Testis (tissue), 3 donors: ENCODE results near the gene CCL18. TPM values are rescaled to one million over a fixed set of nuclear protein-coding genes. Genes with fewer than 3 reads are reported as not detected.
"Not testable (repeated sequence)": the region's sequence is repeated elsewhere in the genome, so short reads cannot be mapped to it uniquely, and the experiment has no call there.

ENCODE experiments used
- DNase-seq: peaks from one replicate; pipeline ENCODE4 v3.0.0-alpha.2; 2019
- H3K27ac ChIP-seq, 2 donors: fragments of 200-600 bp; sonication (generic); one replicate each; pipeline ENCODE4 v1.5.1; 2019
- H3K27me3 ChIP-seq: fragments of 200-600 bp; sonication (generic); one replicate; pipeline ENCODE4 v1.5.1; 2019
- H3K36me3 ChIP-seq: fragments of 200-600 bp; sonication (generic); one replicate; pipeline ENCODE4 v1.5.1; 2017; ENCODE audit warnings: low read depth; ENCODE audit errors: missing control alignments
- H3K4me1 ChIP-seq: fragments of 200-600 bp; sonication (generic); one replicate; pipeline ENCODE4 v1.5.1; 2019
- H3K4me3 ChIP-seq, 2 donors: fragments of 200-600 bp; sonication (generic); one replicate each; pipeline ENCODE4 v1.5.1; 2017 to 2019
- H3K9me3 ChIP-seq: fragments of 200-600 bp; sonication (generic); one replicate; pipeline ENCODE4 v1.5.1; 2017
- POLR2A ChIP-seq: fragments of 450-650 bp; IDR thresholded peaks from one replicate; pipeline ENCODE4 v1.6.1; 2017; ENCODE audit warnings: antibody characterized with exemption, mild to moderate bottlenecking, moderate library complexity
- WGBS, 2 donors: methylation state at CpG; one replicate each; pipeline ENCODE4 v1.1.5; 2018; 5-methylcytosine and 5-hydroxymethylcytosine counted together
- intact Hi-C: fragments of 100-400 bp; cut with DNase I; formaldehyde crosslinking; loops from one replicate; pipeline ENCODE4 v1.15.1; 2023; ENCODE audit warnings: low total_unique reads
- polyA plus RNA-seq: library from polyadenylated mRNA; stranded (reverse); fragments of 350-450 nt; fragmentation: Illumina TruSeq; extraction: RNeasy Lipid Tissue Mini Kit (QIAGEN cat#74804); gene quantifications from one replicate; pipeline ENCODE4 v1.2.3, GENCODE V29; 2014; ENCODE audit warnings: low read depth, low replicate concordance; ENCODE audit not compliant: insufficient read depth
- total RNA-seq, 2 donors: library from RNA; depleted of rRNA; stranded (reverse); fragments of >200 nt; gene quantifications; one replicate each; pipeline ENCODE4 v1.2.3, GENCODE V29; 2016
- TF ChIP-seq, protein P1 (sequence below), 3 experiments: fragments of 450-650 bp in 2 of 3; fragments of 200-600 bp in 1 of 3; sonication (generic) in 1 of 3; IDR thresholded peaks; one replicate each; pipeline ENCODE4 v1.5.1; 2016 to 2019; ENCODE audit warnings: antibody characterized with exemption in 3 of 3, mild to moderate bottlenecking in 2 of 3, moderate library complexity in 1 of 3

The CCL18 gene
- total and polyA plus RNA-seq, 3 donors from 2014 or later, result 0.99 to 6.8 (median 3.0) TPM

DNA sequence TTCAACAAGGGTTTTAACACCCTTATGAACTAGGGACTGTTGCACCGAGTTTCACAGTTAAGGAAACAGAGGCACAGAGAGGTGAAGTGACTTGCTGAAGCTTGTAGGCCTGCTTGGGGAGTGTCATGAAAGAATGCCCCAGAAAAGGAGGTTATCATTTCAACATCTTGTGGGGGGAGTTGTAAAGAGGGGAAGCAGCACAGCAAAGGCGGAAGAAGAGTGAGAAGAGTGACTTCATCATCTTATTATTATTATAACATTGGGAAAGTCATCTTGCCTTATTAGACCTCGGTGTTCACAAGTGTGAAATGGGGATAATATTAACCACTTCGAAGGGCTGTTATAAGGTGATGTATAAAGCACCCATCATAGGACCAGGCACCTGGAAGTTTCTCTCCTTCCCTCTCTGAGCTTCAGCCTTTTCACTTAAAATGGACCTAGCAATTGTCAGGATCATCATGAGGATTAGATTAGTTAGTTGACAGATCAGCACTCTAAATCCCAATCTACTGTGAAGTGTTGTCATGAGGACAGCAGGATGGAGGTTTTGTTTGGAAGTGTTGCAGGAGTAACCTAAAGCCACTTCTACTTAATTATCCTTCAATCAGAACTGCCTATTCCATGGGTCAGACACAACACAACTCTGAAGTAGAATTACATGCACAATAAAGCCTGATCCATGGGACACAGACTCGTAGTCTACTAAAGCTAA lies 41.9 kb downstream of the CCL18 start:
- no peak for DNase-seq
- no peaks in the 10 kb centered on the region for H3K9me3 ChIP-seq
- H3K4me1 ChIP-seq, result no peaks in the 10 kb centered on the region
- no peaks in the 10 kb centered on the region for H3K36me3 ChIP-seq
- no peak overlapping the region for H3K4me3 ChIP-seq
- intact Hi-C loops, result no loop called here
- TF ChIP-seq, protein P1, sequence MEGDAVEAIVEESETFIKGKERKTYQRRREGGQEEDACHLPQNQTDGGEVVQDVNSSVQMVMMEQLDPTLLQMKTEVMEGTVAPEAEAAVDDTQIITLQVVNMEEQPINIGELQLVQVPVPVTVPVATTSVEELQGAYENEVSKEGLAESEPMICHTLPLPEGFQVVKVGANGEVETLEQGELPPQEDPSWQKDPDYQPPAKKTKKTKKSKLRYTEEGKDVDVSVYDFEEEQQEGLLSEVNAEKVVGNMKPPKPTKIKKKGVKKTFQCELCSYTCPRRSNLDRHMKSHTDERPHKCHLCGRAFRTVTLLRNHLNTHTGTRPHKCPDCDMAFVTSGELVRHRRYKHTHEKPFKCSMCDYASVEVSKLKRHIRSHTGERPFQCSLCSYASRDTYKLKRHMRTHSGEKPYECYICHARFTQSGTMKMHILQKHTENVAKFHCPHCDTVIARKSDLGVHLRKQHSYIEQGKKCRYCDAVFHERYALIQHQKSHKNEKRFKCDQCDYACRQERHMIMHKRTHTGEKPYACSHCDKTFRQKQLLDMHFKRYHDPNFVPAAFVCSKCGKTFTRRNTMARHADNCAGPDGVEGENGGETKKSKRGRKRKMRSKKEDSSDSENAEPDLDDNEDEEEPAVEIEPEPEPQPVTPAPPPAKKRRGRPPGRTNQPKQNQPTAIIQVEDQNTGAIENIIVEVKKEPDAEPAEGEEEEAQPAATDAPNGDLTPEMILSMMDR (IDR thresholded peaks at IDR 0.05), result no peak
- no peak for TF ChIP-seq POLR2A
- no peaks in the 10 kb centered on the region for H3K27me3 ChIP-seq
- H3K27ac ChIP-seq, result no peak overlapping the region
- WGBS, 2 donors, result 87 to 94% methylated on average over 5 of the region's 5 CpGs

DNA sequence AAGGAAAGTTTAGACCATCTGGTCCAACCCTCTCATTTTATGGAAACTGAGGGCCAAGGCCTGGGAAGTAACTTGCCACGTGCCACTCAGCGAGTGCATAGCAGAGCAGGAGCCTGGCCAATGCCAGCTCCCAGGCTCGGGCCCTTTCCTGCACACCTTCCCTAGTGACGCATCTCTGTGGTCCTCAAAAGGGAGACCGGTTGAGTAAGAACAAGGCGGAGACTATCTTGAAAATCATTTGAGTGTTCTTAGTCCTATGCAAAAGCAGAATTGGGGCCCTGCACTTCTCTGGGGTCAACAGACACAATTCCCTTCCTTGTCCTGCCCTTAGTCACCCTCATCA lies 42.4 kb downstream of the CCL18 start:
- no peaks in the 10 kb centered on the region for H3K9me3 ChIP-seq
- no peak for DNase-seq
- no peak for TF ChIP-seq POLR2A
- TF ChIP-seq, protein P1 (IDR thresholded peaks at IDR 0.05), result no peak
- H3K4me1 ChIP-seq, result peaks cover 3% of the 10 kb centered on the region
- WGBS, 2 donors, result 82 to 95% methylated on average over 6 of the region's 6 CpGs
- intact Hi-C loops, result no loop called here
- H3K4me3 ChIP-seq, result no peak overlapping the region
- H3K27me3 ChIP-seq, result no peaks in the 10 kb centered on the region
- H3K27ac ChIP-seq, result no peak overlapping the region
- H3K36me3 ChIP-seq, result no peaks in the 10 kb centered on the region

DNA sequence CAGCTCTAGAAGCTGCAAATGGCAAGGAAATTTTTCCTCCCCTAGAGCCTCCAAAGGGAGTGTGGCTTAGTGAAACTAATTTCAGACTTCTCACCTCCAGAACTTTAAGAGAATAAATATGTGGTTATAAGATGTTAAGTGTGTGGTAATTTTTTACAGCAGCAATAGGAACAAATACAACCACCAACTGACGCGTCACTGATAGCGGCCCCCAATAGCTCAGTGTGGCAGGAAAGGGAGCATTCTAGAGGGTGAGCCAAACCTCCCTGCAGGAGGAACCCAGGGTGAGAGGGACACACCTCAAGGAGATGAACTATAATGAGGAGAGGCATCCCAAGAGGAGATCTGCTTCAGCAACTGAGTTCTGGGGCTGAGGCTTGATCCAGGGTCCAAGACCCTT lies 43.6 kb downstream of the CCL18 start:
- no peaks in the 10 kb centered on the region for H3K36me3 ChIP-seq
- H3K4me3 ChIP-seq, result no peak overlapping the region
- TF ChIP-seq POLR2A, result no peak
- TF ChIP-seq, protein P1 (IDR thresholded peaks at IDR 0.05), result no peak
- intact Hi-C loops, result no loop called here
- no peak for DNase-seq
- H3K9me3 ChIP-seq, result no peaks in the 10 kb centered on the region
- H3K4me1 ChIP-seq, result peaks cover 3% of the 10 kb centered on the region
- H3K27ac ChIP-seq, result no peak overlapping the region
- no peaks in the 10 kb centered on the region for H3K27me3 ChIP-seq
- WGBS, 2 donors, result 90 to 94% methylated on average over 3 of the region's 3 CpGs

DNA sequence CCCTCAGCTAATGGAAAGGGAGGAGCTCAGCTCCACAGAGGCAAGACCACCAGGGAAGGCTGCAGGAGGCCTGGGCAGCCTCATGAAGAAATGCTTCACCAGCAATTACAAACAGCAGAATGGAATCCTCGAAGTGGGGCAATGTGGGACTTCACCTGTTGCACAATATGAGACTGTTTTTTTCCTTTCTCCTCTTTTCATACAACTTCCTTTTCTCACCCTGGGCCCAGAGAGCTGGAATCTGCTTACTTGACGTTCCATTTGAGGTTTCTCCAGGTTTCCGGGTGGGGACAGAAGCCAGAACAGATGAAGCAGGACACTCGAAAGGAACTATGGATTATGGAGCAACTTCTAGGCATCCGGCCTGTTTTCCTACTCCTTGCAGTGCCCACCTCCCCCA lies 44.2 kb downstream of the CCL18 start:
- intact Hi-C loops, H3K4me3 ChIP-seq, H3K27ac ChIP-seq, H3K27me3 ChIP-seq, H3K9me3 ChIP-seq, H3K4me1 ChIP-seq, H3K36me3 ChIP-seq, DNase-seq: not testable (repeated sequence)
- WGBS, 2 donors, result 78 to 85% methylated on average over 5 of the region's 5 CpGs

DNA sequence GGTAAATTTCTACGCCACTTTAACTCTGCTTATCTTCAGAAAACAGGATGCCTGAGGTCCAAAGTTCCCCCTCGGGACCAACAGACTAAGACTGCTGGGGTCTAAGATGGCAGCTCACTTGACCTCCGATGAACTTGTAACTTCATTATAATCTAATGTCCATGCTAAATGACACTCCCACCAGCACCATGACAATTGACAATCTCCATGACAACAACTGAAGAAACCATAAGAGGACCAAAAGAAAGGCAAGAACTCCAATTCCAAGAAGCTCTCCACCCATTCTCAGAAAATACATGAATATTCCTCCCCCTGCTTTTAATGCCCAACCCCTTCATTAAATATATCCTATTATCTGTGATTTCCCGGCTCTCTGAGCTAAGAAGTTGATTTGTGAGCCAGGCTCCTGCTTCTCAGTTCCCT lies 47.0 kb downstream of the CCL18 start:
- Histone ChIP-seq H3K4me1 (peaks cover 3% of the 10 kb centered on the region), H3K27me3 (no peaks in the 10 kb centered on the region), H3K4me3 (no peak overlapping the region), H3K9me3 (no peaks in the 10 kb centered on the region), H3K36me3 (no peaks in the 10 kb centered on the region), H3K27ac (no peak overlapping the region)
- WGBS, 2 donors, result 76 to 81% methylated on average over 4 of the region's 4 CpGs
- TF ChIP-seq POLR2A, result no peak
- TF ChIP-seq, protein P1 (IDR thresholded peaks at IDR 0.05), result no peak
- intact Hi-C loops, result loop anchor here (10.0 kb wide), 1 partner anchor 74 kb away; no protein-coding TSS in a partner anchor
- no peak for DNase-seq
